Lower leg skin (tissue), 4 donors: ENCODE results near the gene CASS4. TPM values are rescaled to one million over a fixed set of nuclear protein-coding genes. Genes with fewer than 3 reads are reported as not detected.

Experiments used
- DNase-seq, 2 donors: peaks; one replicate each; pipeline ENCODE4 v3.0.0-alpha.2; 2019; ENCODE audit warnings: low spot score in 2 of 2
- H3K4me3 ChIP-seq: fragments of 200-600 bp; sonication (generic); 2 replicates; pipeline ENCODE4 v1.5.1; 2017; ENCODE audit warnings: mild to moderate bottlenecking, low read depth; ENCODE audit not compliant: poor library complexity, severe bottlenecking
- CTCF ChIP-seq, 3 donors: fragments of 450-650 bp; IDR thresholded peaks; one replicate each; pipeline ENCODE4 v1.5.1; 2016; ENCODE audit warnings: antibody characterized with exemption in 3 of 3, mild to moderate bottlenecking in 3 of 3, moderate library complexity in 2 of 3
- POLR2A ChIP-seq, 2 donors: fragments of 450-650 bp; IDR thresholded peaks; one replicate each; pipeline ENCODE4 v1.6.1; 2016 to 2017; ENCODE audit warnings: antibody characterized with exemption in 2 of 2, mild to moderate bottlenecking in 1 of 2, moderate library complexity in 1 of 2
- WGBS, 2 donors: methylation state at CpG; one replicate each; pipeline ENCODE4 v1.1.5; 2018; 5-methylcytosine and 5-hydroxymethylcytosine counted together
- intact Hi-C: fragments of 100-400 bp; cut with DNase I; formaldehyde crosslinking; loops from one replicate; pipeline ENCODE4 v1.15.0; 2023; ENCODE audit warnings: low total_unique reads
- total RNA-seq, 4 donors: library from RNA; depleted of rRNA; stranded (reverse); fragments of >200 nt; gene quantifications; one replicate each; pipeline ENCODE4 v1.1.0, GENCODE V29; 2016

Gene CASS4
- total RNA-seq, 4 donors from 2014 or later: 0.61 to 2.9 (median 1.4) TPM

- no peak for DNase-seq
- intact Hi-C loops: no loop called here
- 89 to 90% methylated on average over 11 of the region's 11 CpGs for WGBS, 2 donors
- TF ChIP-seq CTCF (IDR thresholded peaks at IDR 0.05) (no peak), POLR2A (IDR thresholded peaks at IDR 0.05) (no peak)
- H3K4me3 ChIP-seq: no peak overlapping the region
Measured at GRCh38 chr20:56371977-56372376, 40.1 kb upstream of the CASS4 start.

- whole genome bisulfite sequencing, 2 donors: 77 to 87% methylated on average over 1 of the region's 1 CpG
- intact Hi-C loops: no loop called here
- DNase-seq: no peak
- TF ChIP-seq CTCF (IDR thresholded peaks at IDR 0.05) (no peak), POLR2A (IDR thresholded peaks at IDR 0.05) (no peak)
- no peak overlapping the region for H3K4me3 ChIP-seq
Measured at GRCh38 chr20:56372850-56373249, 39.2 kb upstream of the CASS4 start.

GRCh38 chr20:56373942-56374341, 38.1 kb upstream of the CASS4 start:
- TF ChIP-seq POLR2A (IDR thresholded peaks at IDR 0.05) (no peak), CTCF (IDR thresholded peaks at IDR 0.05) (no peak)
- DNase-seq: no peak
- no peak overlapping the region for H3K4me3 ChIP-seq
- 54 to 69% methylated on average over 1 of the region's 1 CpG for WGBS, 2 donors
- intact Hi-C loops: no loop called here

- H3K4me3 ChIP-seq: no peak overlapping the region
- intact Hi-C loops: no loop called here
- no peak for TF ChIP-seq POLR2A (IDR thresholded peaks at IDR 0.05)
- TF ChIP-seq CTCF (IDR thresholded peaks at IDR 0.05): no peak
- DNase-seq: no peak
- WGBS, 2 donors: 78 to 86% methylated on average over 2 of the region's 2 CpGs
Measured at GRCh38 chr20:56376331-56376730, 35.7 kb upstream of the CASS4 start.

GRCh38 chr20:56378386-56378785, 33.7 kb upstream of the CASS4 start:
- no peak overlapping the region for H3K4me3 ChIP-seq
- TF ChIP-seq POLR2A (IDR thresholded peaks at IDR 0.05): no peak
- no peak for TF ChIP-seq CTCF (IDR thresholded peaks at IDR 0.05)
- intact Hi-C loops: no loop called here
- no peak for DNase-seq
- 90 to 94% methylated on average over 3 of the region's 3 CpGs for WGBS, 2 donors

- no peak overlapping the region for H3K4me3 ChIP-seq
- no peak for DNase-seq
- no peak for TF ChIP-seq CTCF (IDR thresholded peaks at IDR 0.05)
- TF ChIP-seq POLR2A (IDR thresholded peaks at IDR 0.05): no peak
- 61 to 68% methylated on average over 1 of the region's 1 CpG for WGBS, 2 donors
- intact Hi-C loops: no loop called here
Measured at GRCh38 chr20:56380375-56380774, 31.7 kb upstream of the CASS4 start.
